Nephron (organoid): ENCODE measurements around the gene ENTPD8.

Experiments used
- H3K27ac Mint-ChIP-seq, 3 experiments: 2 replicates each; pipeline ENCODE4 v1.8.0; 2020; ENCODE audit warnings: mixed read lengths in 3 of 3, mild to moderate bottlenecking in 2 of 3, moderate library complexity in 1 of 3
- H3K27me3 Mint-ChIP-seq: 2 replicates; pipeline ENCODE4 v1.8.0; 2021; ENCODE audit warnings: low read depth, mild to moderate bottlenecking, moderate library complexity, mixed read lengths
- H3K36me3 Mint-ChIP-seq: 2 replicates; pipeline ENCODE4 v1.8.0; 2020; ENCODE audit warnings: low read depth, mixed read lengths
- H3K4me1 Mint-ChIP-seq: 2 replicates; pipeline ENCODE4 v1.8.0; 2020; ENCODE audit warnings: mixed read lengths
- H3K4me3 Mint-ChIP-seq, 3 experiments: 2 replicates each; pipeline ENCODE4 v1.8.0; 2020; ENCODE audit warnings: mild to moderate bottlenecking in 3 of 3, mixed read lengths in 3 of 3, moderate library complexity in 2 of 3
- H3K9me3 Mint-ChIP-seq: 2 replicates; pipeline ENCODE4 v1.8.0; 2020; ENCODE audit warnings: mixed read lengths
- TF ChIP-seq, protein P1 (sequence below), 3 experiments: fragments of 200-600 bp; sonication (generic); IDR thresholded peaks; one replicate each; pipeline ENCODE4 v1.5.0; 2021; ENCODE audit warnings: antibody characterized with exemption in 3 of 3; ENCODE audit not compliant: unreplicated experiment in 3 of 3

Gene ENTPD8, protein sequence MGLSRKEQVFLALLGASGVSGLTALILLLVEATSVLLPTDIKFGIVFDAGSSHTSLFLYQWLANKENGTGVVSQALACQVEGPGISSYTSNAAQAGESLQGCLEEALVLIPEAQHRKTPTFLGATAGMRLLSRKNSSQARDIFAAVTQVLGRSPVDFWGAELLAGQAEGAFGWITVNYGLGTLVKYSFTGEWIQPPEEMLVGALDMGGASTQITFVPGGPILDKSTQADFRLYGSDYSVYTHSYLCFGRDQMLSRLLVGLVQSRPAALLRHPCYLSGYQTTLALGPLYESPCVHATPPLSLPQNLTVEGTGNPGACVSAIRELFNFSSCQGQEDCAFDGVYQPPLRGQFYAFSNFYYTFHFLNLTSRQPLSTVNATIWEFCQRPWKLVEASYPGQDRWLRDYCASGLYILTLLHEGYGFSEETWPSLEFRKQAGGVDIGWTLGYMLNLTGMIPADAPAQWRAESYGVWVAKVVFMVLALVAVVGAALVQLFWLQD

DNA sequence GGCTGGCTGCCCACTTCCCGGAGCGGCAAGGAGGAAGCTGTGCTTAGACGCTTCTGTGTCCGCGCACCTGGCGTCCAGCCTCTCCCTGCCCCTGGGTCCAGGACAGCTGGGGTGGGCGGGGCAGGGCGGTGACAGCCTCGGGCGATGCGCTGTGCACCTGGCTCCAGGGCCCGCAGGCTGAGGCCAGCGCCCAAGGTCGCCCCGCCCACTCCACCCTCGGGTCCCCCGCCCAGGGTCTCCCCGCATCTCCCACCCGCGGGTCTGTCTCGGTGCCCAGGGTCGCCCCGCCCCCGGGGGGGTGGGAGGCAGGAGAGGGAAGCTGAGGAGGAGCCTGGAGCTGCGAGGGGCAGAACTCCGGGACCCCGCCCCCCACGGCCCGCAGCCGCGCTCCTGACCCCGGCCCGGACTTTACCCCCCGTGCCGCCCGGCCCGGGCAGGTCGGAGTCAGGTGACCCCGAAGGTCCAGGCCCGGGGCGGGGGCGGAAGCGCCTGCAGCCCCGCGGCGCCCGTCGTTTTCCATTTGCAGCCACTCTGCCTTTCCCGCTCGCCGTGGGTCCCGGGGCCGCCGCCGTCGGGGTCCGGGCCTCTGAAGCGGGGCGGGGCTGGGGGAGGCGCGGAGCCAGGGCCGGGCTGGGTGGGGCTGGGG lies at the start of gene ENTPD8:
Gene ENTPD8, minus strand, starts transcription at position 69 of the 646 bp plus-strand sequence. CDS start 3,072 bp downstream, outside the sequence.
- TF ChIP-seq, protein P1, sequence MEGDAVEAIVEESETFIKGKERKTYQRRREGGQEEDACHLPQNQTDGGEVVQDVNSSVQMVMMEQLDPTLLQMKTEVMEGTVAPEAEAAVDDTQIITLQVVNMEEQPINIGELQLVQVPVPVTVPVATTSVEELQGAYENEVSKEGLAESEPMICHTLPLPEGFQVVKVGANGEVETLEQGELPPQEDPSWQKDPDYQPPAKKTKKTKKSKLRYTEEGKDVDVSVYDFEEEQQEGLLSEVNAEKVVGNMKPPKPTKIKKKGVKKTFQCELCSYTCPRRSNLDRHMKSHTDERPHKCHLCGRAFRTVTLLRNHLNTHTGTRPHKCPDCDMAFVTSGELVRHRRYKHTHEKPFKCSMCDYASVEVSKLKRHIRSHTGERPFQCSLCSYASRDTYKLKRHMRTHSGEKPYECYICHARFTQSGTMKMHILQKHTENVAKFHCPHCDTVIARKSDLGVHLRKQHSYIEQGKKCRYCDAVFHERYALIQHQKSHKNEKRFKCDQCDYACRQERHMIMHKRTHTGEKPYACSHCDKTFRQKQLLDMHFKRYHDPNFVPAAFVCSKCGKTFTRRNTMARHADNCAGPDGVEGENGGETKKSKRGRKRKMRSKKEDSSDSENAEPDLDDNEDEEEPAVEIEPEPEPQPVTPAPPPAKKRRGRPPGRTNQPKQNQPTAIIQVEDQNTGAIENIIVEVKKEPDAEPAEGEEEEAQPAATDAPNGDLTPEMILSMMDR (IDR thresholded peaks at IDR 0.05; ENCODE audit: unreplicated experiment in 3 of 3): no peak
- Mint-ChIP-seq H3K4me3 (peak within 1 kb of the TSS; percentile 71 to 76 (median 74)), H3K27ac (peak within 1 kb of the TSS in 1 of 3 experiments; percentile 26), H3K9me3 (peaks cover 2% of the 10 kb centered on the region), H3K4me1 (peaks cover 13% of the 10 kb centered on the region), H3K36me3 (no peaks in the 10 kb centered on the region), H3K27me3 (peaks cover 9% of the 10 kb centered on the region)

DNA sequence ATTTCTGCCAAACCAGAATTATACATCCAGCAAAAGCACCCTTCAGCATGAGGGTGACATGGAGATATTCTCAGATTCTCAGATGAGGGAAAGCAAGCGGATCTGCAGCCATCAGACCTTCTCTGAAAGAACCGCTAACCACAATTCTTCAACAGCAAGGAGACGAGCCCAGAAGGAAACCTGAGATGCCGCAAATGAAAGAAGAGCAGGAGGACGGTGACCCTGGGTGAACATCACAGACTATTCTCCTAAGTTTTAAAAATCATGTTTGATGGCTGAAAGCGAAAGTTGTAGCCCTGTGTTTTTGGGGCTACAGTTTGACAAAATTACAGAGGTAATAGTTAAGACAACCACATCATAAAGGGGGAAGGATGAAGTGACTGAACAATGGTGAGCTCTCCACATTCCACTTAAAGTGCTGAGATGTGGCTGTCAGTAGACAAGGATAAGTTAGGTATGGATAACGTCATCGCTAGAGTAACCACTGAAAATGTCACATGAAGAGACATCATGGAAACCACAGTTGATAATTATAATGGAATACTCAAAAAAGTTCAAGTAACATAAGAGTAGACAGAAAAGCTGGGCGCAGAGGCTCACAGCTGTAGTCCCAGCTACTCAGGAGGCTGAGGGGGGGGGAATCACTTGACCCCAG lies 49.5 kb upstream of the ENTPD8 start:
- Mint-ChIP-seq H3K27me3 (peaks cover 4% of the 10 kb centered on the region), H3K4me1 (no peaks in the 10 kb centered on the region), H3K36me3 (no peaks in the 10 kb centered on the region), H3K4me3 (no peak overlapping the region), H3K9me3 (peaks cover 3% of the 10 kb centered on the region), H3K27ac (no peak overlapping the region)
- TF ChIP-seq, protein P1 (IDR thresholded peaks at IDR 0.05; ENCODE audit: unreplicated experiment in 3 of 3): no peak

DNA sequence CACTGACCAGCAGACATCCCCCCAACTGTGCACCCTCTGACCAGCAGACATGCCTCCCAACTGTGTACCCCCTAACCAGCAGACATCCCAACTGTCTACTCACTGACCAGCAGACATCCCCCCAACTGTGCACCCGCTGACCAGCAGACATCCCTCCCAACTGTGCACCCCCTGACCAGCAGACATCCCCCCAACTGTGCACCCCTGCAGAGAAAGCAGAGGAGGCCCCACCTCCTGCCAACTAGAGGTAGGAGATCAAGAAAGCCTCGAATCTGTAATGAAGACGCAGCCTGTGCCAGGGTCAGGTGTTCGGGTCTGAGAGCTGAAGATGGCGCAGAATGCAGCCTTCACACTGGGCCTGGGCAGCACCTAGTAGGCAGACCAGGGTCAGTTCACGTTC lies 47.7 kb upstream of the ENTPD8 start:
- no peaks in the 10 kb centered on the region for H3K4me1 Mint-ChIP-seq
- no peak overlapping the region for H3K27ac Mint-ChIP-seq
- no peaks in the 10 kb centered on the region for H3K36me3 Mint-ChIP-seq
- peaks cover 3% of the 10 kb centered on the region for H3K9me3 Mint-ChIP-seq
- peaks cover 4% of the 10 kb centered on the region for H3K27me3 Mint-ChIP-seq
- no peak overlapping the region for H3K4me3 Mint-ChIP-seq
- TF ChIP-seq, protein P1 (IDR thresholded peaks at IDR 0.05; ENCODE audit: unreplicated experiment in 3 of 3): no peak

DNA sequence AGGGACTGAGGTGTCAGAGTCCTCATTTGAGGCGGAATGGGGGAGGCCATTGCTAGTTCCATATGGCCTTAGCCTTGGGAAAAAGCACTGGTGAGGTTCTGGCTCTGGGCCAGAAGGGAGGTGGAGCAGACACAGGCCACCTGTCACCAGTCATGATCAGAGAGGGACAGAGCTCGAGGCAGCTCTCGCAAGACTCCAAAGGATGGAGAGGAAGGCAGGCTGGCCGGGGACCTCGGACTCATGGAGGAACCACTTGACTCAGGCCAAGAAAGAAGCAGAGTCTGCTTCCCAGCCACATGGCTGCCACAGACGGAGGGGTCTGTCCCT lies 47.1 kb upstream of the ENTPD8 start:
- Mint-ChIP-seq H3K4me3 (no peak overlapping the region), H3K27ac (peak overlapping the region in 1 of 3 experiments; percentile 25), H3K4me1 (no peaks in the 10 kb centered on the region), H3K27me3 (peaks cover 4% of the 10 kb centered on the region), H3K9me3 (peaks cover 3% of the 10 kb centered on the region), H3K36me3 (no peaks in the 10 kb centered on the region)
- TF ChIP-seq, protein P1 (IDR thresholded peaks at IDR 0.05; ENCODE audit: unreplicated experiment in 3 of 3): no peak

DNA sequence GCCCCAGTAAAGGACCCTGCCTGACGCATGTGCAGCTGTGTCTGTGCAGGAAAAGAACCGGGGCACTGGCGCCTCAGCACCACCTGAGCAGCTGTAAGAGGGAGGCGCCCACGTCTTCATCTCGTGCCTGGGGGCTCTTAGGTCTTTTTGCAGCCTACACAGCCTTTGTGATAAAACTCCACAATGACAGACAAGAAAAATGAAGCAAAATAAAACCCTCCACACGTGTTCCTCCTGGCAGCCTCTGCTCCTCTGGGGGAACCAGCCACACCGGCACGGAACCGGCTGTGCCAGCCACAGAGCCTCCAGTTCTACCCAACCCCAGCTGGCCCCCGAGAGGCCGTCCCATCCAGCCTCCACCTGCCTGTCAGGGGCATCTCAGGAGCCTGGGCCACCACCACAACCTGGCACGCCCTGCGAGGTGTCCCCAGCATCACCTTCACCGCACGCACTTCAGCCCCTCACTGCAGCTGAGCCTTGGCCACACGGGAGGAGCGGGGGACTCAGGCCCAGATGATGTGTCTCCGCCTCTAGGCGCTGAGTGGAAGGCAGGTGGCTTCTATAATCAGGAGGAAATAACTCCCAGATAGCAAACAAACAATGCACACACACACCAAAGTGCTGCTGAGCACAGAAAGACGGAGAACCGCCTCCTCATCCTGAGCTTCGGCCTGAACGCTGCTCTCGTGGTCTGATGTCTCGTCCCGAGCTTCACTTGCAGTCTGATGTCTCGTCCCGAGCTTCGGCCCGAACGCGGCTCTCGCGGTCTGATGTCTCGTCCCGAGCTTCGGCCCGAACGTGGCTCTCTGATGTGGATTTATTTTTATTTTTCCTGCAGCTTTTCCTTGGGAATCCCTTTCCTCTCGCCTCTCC lies 46.5 kb upstream of the ENTPD8 start:
- peaks cover 4% of the 10 kb centered on the region for H3K27me3 Mint-ChIP-seq
- no peaks in the 10 kb centered on the region for H3K36me3 Mint-ChIP-seq
- H3K4me1 Mint-ChIP-seq: no peaks in the 10 kb centered on the region
- H3K4me3 Mint-ChIP-seq: no peak overlapping the region
- peak overlapping the region in 1 of 3 experiments; percentile 25 for H3K27ac Mint-ChIP-seq
- TF ChIP-seq, protein P1 (IDR thresholded peaks at IDR 0.05; ENCODE audit: unreplicated experiment in 3 of 3): no peak
- H3K9me3 Mint-ChIP-seq: peaks cover 3% of the 10 kb centered on the region
